ENCODE measurements around the gene RAD51B.

DNA sequence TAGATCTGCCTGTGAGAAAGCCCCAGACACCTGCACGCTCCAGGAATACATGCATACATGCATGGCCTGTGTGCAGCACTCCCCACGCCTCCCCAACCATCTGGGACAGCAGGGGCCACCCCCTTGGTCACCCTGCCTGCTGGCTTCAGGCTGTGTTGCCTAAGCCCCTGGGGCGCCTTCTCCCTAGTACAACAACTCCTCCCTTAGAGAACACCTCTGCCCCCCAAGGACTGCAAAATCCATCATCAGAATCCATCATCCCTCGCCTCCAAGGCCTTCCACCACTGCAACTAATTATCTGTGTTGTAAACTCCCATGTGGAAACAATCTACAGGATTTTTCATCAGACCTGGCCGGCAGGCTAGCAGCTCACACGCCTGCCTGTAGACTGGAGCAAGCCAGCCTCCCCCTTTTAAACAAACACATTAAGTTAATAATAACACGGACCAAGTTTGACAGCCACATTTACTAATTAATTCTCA lies 936.5 kb downstream of the RAD51B start:
- TF ChIP-seq CTCF (optimal IDR thresholded peaks at IDR 0.05 in 1 of 3, IDR thresholded peaks at IDR 0.05 in 1 of 3, conservative IDR thresholded peaks at IDR 0.05 in 1 of 3; ENCODE audit: extremely low read depth in 1 of 3, insufficient read depth in 2 of 3, low read length in 3 of 3) = no peak
- no peak for TF ChIP-seq EZH2 (IDR thresholded peaks at IDR 0.05; ENCODE audit: low read length)

All from keratinocyte (primary cell).